VCaP (cell line): Measurements from ENCODE around the gene TARBP1.
"Not testable (repeated sequence)": the region's sequence is repeated elsewhere in the genome, so short reads cannot be mapped to it uniquely, and the experiment has no call there.

Experiments used
- H3K27ac ChIP-seq: fragments of 450-650 bp; 2 replicates; pipeline ENCODE4 v1.5.1; 2017
- TF ChIP-seq, protein P1 (sequence below): fragments of 450-650 bp; conservative IDR thresholded peaks from 2 replicates; pipeline ENCODE4 v1.5.1; 2017; ENCODE audit warnings: mild to moderate bottlenecking, moderate library complexity

TARBP1 gene

DNA sequence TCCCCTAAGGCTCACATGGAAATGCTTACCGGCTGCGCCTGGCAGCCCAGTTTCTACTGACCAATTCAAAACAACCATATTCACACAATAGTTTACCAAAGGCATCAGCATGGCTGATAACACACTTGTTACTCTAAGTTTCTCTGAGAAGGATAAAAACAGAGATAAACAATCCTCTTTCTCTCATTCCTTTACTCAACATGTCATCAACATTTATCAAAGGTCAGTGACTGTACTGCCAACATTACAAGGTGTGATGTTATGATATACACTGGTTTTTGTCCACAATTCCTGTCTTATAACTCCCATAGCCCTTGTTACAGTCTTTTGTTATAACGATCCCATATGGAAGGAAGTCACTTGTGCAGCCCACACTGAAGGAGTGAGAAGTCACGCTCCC is 72.1 kb downstream of the TARBP1 start:
- TF ChIP-seq, protein P1, sequence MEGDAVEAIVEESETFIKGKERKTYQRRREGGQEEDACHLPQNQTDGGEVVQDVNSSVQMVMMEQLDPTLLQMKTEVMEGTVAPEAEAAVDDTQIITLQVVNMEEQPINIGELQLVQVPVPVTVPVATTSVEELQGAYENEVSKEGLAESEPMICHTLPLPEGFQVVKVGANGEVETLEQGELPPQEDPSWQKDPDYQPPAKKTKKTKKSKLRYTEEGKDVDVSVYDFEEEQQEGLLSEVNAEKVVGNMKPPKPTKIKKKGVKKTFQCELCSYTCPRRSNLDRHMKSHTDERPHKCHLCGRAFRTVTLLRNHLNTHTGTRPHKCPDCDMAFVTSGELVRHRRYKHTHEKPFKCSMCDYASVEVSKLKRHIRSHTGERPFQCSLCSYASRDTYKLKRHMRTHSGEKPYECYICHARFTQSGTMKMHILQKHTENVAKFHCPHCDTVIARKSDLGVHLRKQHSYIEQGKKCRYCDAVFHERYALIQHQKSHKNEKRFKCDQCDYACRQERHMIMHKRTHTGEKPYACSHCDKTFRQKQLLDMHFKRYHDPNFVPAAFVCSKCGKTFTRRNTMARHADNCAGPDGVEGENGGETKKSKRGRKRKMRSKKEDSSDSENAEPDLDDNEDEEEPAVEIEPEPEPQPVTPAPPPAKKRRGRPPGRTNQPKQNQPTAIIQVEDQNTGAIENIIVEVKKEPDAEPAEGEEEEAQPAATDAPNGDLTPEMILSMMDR: no peak
- no peak overlapping the region for H3K27ac ChIP-seq

GRCh38 chr1:234405676-234406075 is 73.3 kb downstream of the TARBP1 start:
- TF ChIP-seq, protein P1: no peak
- H3K27ac ChIP-seq: no peak overlapping the region

GRCh38 chr1:234402939-234403338 is 76.0 kb downstream of the TARBP1 start:
- TF ChIP-seq, protein P1: no peak
- H3K27ac ChIP-seq: peak overlapping the region; percentile 13; the same call in 1 of the 2 replicates

DNA sequence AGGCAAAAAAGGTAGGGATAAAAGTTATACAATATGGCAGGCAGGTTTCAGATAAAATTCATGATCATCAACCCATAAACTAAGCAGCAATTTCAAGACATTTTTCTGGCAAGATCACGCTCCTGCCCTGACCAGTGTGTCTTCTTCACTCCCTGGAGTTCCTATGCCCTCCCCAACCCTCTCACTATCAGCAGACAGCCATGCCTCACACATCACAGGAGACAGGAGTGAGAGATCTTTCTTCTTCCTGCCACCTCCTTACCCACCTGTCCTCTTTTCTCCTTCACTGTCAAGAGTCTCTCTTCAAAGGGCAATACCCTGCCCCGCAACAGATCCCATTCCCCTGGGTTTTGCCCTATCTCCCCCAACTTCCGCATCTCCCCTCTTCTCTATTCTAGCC is 77.3 kb downstream of the TARBP1 start:
- TF ChIP-seq, protein P1: no peak
- no peak overlapping the region for H3K27ac ChIP-seq

DNA sequence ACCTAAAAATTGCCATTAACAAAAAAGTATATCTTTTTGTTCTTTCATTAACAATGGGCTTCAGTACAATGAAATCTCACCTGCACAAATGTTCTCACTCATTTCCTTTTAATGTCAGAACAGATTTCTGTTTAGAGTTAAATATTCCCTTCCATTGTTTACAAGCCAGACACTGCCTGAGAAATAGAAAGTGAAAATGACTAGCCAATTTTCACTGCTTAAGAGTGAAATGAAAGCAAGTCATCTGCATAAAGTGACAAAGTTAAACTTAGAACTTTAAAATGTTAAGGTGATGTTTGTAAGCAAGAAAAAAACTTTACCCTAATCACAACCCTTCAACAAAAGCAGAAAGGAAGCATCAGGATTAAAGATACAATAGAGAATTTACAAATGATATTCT is 78.2 kb downstream of the TARBP1 start:
- TF ChIP-seq, protein P1: no peak
- no peak overlapping the region for H3K27ac ChIP-seq

DNA sequence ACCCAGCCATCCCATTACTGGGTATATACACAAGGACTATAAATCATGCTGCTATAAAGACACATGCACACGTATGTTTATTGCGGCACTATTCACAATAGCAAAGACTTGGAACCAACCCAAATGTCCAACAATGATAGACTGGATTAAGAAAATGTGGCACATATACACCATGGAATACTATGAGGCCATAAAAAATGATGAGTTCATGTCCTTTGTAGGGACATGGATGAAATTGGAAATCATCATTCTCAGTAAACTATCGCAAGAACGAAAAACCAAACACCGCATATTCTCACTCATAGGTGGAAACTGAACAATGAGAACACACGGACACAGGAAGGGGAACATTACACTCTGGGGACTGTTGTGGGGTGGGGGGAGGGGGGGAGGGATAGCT is 79.5 kb downstream of the TARBP1 start:
- not testable (repeated sequence) for H3K27ac ChIP-seq

GRCh38 chr1:234398849-234399381 is 80.1 kb downstream of the TARBP1 start:
- TF ChIP-seq, protein P1: no peak
- no peak overlapping the region for H3K27ac ChIP-seq

GRCh38 chr1:234397732-234398131 is 81.2 kb downstream of the TARBP1 start:
- TF ChIP-seq, protein P1: no peak
- no peak overlapping the region for H3K27ac ChIP-seq
